HG03060 (cell line): ENCODE measurements around the gene WFDC8.

Experiments used
- ATAC-seq: cut with Tn5 transposase; IDR thresholded peaks from one replicate; pipeline ENCODE4 v1.9.1; 2021; ENCODE audit warnings: low read depth, moderate number of reproducible peaks; ENCODE audit not compliant: unreplicated experiment

Gene WFDC8

DNA sequence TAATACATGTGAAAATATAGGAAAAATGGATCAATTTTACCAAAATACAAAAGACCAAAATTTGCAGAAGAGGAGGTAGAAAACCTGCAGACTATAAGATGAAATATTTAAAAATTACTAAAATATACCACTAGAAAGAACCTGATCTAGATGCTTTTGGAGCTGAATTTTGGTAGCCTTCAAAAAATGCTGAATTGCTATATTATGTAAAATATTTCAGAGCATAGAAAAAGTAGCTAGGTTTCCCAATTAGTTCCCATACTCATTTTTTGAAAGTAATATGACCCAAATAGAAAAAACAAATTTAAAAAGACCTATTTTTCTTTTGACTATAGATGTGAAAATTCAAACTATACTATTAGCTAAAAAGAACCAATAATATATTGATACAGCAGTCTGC lies 28.3 kb downstream of the WFDC8 start:
- no peak for ATAC-seq

DNA sequence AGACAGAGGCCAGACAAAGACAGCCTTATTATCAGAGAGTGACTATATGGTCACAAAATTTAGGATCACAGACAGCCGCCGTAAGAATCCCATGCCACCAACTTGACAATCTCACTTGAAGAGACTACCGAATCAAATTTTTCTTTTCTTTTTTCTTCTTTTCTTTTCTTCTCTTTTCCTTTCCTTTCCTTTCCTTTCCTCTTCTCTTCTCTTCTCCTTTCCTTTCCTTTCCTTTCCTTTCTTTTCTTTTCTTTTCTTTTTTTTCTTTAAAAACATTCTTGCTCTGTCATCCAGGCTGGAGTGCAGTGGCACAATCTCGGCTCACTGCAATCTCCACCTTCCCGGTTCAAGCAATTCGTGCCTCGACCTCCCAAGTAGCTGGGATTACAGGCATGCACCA lies 30.7 kb downstream of the WFDC8 start:
- ATAC-seq = no peak

DNA sequence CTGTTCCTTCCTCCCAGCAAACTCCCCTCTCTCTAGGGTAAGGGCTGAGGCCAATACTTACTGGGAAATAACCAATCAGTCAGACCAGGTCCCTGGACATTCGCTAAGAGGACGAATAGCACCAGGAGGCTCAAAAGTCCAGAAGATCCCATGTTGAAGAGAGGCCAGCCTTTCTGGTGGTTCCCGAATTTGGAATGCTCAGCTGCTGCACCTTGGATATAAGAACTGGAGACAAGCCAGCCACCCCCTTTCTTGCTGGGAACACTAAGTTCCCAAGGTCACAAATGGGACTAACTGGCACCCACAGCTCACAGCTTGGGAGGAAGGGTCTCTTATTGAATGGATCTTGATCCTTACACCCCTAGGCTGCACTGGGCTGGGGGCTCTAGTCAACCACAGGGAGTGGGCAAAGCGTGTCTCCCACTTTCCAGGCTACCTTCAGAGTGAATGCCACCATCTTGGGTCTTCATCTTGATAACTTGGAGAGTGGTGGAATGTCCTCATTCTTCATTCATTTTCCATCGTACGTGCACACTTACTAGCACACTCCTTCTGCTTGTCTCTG lies 31.8 kb downstream of the WFDC8 start, which contains the start of gene EPPIN:
TSS of gene EPPIN (minus strand) at position 196 of the 565 bp plus-strand sequence. CDS start at position 152, 44 bp downstream.
- ATAC-seq = no peak

DNA sequence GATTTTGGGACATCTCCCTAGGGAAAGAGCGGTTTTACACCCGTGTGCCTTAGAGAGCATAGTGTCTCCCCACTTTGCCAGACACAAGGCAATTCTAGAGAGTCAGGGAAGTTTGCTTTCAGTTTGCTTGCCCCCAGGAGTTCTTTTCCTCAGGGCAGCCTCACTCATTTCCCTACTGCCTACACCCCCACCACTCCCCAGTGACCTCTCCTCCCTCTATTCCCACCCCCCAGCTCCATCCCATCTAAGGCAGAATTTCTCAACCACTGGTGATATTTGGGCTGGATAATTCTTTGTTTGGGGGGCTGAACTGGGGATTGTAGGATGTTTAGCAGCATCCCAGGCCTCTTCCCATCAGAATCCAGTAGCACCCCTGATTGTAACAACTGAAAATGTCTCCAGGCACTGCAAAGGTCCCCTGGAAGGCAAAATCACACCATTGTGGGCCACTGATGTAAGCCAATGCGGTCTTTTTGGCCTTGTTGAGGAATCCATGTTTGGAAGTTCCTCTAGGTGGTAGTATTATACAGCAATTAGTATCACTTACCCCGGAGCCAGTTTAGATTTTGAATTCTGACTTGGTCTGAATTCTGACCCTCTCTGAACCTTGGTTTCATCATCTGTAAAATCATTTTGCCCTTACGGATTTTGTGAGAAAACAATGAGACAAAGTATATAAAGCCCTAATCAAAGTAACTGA lies 33.2 kb downstream of the WFDC8 start:
- no peak for ATAC-seq

DNA sequence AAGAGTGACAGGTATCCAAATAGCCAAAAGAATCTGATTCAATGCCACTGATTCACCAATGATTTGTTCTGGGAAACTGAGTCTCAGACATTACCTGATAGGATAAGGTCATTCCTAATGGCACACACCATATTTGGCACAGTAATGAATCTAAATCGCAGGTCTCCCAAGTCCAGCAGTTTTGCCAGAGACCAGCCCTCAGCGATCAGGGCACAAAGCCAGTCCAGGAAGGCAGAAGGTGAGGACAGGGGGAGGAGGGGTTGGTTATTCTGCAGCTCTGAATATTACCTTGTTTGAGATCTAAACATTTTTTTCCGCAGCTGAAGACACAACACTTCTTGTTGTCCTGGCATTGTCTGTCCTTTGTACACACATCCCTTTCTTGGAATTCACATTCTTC lies 33.7 kb downstream of the WFDC8 start:
- no peak for ATAC-seq

DNA sequence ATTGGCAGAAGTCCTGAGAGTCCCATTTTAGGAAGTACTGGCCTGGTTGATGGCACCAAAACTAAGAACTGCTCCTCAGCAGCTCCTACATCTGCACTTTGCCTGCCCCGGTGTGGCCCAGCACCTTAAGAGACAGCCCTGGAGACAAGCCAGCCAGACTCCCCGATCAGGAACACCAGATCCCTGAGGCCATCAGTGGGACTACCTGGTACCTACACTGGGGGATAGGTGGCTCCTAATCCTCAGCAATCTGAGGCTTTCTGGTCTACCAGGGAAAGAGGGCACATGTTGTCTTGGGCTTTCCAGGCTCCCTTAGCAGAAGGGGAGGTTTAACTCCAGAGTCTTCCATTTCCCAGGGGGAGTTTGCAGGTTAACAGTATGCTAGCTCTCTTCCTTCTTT lies 39.7 kb downstream of the WFDC8 start, which contains the start of gene WFDC6:
TSS of gene WFDC6 (minus strand) at position 101 of the 400 bp plus-strand sequence. CDS start at position 26, 75 bp downstream.
- no peak for ATAC-seq

DNA sequence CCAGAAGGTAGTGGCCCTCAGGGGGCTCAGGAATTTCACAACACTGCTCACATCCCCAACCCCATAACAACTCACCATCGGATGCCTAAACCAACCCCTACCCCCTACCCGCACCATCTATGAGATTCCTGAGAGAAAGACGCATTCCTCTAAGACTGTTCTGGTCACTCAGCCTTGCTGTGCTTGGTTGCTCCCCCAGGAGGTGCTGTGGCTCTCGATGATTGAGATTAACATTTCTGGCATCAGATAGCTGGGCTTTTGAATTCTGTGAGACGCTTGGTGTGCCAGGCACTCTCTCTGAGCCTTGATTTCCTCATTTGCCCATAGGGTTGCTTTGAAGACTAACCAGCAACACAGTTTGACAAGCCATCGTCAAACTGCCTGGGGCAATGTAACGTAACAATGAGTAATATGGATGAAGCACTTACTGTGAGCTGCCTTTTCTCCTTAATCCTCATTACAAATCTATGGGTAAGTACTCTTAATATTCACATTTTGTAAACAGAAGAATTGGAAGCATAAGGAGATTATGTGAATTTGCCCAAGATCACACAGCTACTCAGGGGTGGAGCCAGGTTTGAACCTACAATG lies 40.8 kb downstream of the WFDC8 start:
- no peak for ATAC-seq

DNA sequence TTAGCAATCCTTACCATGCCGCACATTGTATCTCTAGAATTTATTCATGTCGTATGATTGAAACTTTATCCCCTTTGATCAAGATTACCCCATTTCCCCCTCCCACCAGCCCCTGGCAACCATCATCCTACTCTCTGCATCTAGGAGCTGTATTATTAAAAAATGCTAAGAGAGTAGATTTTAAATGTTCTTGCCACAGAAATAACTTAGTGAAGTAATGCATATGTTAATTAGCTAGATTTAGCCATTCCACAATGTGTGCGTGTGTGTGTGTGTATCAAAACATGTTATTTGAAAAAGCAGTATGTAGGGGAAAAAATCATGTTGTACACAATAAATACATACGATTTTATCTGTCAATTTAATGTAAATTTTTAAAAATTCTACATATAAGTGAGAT lies 51.8 kb downstream of the WFDC8 start:
- no peak for ATAC-seq

DNA sequence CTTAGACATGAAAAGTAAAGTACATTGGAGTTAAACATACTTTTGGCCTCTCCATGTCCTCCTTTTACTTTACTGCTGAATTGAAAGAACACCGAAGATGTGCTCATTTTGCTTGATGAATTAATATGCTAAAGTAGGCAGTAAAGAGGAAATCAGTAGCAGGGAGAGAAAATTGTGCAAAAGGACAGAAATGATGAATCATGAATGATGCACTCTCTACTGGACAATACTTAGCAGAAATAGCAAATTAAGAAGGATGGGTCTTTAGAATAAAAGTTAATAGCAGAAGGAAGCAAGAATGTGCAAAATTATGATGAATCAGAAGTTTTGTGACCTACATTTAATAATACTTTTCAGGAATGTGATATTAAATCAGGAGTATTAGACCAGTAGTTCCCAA lies 55.3 kb downstream of the WFDC8 start:
- ATAC-seq = no peak

DNA sequence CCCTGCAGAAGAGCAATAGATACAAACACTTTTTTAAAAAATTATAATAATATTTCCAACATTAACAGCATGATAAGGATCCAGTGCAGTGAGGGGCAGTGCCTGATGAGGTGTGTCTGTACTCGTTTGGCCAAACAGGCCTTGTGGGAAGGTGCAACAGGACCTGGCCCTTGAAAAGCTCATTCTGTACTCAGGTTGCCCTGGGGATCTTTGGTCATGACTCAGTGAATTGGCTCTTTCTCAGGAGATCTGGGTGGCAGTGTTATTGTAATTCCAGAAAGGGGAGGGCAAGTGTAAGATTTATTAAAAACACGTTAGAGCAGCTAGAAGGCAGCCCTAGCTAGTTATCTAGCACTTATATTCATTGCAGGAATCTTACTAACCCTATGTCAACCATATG lies 60.8 kb downstream of the WFDC8 start:
- ATAC-seq = no peak

DNA sequence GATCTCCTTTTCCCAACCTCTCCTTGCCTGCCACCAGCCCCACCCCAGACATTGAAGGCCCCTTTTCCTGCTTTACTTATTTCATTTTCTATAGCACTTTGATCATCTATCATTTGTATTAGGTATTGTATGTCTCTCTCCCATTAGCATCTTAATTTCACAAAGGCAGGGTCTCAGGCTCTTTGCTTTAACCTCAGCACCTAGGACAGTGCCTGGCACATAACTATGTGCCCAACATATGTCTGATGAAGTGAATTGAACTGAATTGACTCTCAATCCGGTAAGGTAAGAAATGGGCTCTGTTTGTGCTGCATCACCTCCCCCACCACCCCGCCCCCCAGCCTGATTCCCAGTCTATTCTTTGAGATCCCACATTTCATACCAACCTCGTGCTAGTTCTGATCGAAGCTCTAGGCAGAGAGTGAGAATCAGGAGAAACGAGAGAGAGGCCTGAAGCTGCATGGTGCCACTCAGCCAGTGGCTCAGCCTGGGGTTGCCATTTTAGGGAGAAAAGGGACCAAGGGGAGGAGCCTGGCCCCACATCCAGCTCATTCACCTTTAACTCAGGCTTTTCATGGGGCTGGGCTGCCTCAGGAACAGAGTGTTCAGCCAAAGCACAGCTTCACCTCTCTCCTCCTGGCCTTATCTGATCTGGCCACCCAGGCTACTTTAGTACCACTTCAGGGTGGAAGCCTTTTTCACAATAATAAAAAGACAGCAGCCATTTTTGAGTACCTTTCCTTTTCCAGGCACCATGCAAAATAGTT lies 63.8 kb downstream of the WFDC8 start, which contains the start of gene SPINT3:
TSS of gene SPINT3 (minus strand) at position 476 of the 767 bp plus-strand sequence. CDS start at position 462, 14 bp downstream.
- ATAC-seq = no peak

DNA sequence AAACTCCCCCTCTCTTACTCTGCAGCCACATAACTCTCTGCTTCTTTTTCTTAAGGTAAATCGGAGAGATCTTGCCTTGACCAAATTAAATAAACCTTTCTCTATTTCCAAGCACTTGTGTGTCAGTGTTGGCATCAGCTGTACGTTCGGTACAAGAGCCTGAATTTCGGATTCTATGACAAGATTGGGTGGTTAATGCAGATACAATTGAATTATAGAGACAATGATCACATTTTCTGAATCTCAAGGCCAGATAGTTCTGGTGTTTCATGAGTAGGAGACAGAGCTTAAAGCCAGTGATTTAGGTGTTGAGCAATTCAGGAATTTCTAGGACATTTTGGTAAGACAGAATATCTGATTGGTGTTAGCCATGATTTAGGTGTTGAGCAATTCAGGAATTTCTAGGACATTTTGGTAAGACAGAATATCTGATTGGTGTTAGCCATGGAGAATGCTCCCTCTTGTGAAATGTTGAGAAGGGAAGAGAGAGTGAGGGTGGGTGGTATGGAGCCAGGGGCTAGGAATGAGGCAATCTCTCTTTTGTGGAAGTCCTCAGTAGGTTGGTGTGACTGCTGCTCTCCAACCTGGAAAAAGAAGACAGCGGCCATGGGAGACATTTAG lies 68.7 kb downstream of the WFDC8 start:
- ATAC-seq = no peak

DNA sequence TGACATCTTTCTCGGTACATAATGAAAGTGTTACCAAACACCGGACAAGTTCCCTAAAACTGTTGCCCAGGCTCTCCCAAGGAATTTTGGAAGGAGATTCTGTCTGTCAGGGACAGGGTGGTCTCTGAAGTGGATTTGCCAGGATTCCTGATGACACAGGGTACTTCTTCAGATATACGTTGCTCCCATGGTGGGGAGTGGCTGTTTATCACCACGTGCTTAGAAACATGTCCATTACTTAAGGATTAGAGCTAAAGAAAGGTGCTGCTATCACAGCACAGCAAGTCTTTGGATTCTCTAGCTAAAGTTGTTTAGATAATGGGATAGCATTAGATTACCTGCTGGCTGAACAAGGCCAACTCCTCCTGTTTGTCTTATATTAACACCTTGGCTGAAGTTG lies 70.0 kb downstream of the WFDC8 start:
- ATAC-seq = no peak

DNA sequence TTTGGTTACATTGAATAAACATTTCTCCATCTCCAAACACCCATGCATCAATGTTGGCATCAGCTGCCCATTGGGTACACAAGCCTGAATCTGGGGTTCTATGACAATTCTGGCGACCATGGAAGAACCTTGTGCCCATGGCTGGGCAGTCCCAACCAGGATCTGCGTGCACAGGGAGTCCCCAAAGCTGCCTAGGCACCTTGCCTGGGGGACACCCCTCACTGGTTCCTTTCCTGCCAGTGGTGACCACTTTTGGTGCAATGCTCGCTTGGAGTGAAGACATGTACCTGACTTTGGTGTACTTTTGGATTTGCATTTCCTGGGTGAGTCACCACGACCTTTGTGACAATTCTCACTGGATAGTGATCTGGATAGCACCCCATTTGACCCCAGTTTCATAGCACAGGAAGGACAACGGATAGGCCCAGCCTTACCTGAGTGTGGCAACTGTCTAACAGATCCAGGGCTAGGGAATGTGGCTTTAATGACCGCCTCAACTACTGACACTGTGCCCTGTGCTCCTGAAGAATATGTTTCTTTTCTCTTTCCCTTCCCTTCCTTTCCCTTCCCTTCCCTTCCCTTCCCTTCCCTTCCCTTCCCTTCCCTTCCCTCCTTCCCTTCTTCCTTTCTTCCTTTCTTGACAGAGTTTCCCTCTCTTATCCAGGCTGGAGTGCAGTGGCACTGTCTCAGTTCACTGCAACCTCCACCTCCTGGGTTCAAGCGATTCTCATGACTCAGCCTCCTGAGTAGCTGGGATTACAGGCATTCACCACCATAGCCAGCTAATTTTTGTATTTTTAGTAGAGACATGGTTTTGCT lies 70.8 kb downstream of the WFDC8 start:
- ATAC-seq = no peak

DNA sequence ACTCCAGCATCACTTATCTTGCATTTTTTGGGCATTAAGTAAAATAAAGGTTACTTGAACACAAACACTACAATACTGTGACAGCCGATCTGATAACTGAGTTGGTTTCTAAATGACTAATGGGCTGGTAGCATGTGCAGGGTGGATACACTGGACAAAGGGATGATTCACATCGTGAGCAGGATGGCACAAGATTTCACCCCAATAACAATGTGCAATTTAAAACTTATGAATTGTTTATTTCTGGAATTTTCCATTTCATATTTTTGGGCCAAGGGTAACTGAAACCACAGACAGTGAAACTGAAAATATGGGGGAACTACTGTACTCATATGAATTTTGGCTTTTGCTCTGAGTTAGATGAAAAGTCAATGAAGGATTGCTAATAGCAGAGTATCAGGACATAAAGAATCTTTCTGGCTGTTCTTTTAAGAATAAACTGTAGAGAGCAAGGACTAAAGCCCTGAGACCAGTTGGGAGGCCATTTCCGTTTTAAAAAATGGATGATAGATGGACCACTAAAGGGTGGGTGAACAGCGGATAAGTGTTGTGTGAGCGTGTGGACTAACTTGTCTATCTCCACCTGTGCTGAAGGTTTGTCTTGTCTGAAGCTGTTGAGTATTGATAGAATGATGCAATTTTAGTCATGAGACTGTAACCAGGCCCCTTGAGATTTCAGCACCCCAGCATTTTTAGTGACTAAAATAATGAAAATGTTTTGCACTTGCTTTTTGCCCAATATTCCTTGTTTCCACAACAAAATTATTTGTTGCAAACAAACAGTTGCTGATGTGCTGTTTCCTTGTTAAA lies 71.9 kb downstream of the WFDC8 start:
- ATAC-seq = peak; percentile 59

DNA sequence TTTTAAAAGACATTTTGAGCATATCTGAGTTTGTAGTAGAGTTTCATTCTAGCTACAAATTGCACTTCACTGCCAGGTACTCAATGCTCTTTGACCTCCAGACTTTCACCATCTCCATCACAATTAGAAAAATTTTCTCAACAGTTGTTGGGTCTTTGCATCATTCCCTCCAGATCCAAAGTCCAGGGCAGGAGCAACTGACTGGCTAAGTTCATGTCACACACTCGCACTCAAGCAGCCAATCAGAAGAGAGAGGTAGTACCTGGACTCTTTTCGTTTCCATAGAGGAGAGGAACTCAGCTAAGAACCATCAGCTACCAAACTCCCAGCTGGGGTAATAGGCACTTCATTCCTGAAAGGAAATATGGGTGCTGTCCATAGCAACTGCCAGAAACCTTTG lies 72.7 kb downstream of the WFDC8 start:
- no peak for ATAC-seq

DNA sequence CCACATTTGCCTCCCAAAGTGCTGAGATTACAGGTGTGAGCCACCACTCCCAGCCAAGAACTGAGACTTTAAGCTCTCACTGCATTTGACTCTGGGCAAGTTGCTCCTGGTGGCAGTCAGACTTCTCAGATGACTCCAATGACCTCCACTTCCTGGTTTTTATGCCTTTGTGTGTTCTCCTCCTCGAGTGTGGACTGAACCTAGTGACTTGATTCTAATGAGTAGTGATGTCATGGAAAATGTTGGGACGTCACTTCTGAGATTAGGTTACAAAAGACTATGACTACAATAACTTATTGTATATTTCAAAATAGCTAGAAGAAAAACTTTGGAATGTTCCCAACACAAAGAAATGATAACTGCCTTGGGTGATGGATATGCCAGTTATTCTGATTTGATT lies 75.7 kb downstream of the WFDC8 start:
- no peak for ATAC-seq

DNA sequence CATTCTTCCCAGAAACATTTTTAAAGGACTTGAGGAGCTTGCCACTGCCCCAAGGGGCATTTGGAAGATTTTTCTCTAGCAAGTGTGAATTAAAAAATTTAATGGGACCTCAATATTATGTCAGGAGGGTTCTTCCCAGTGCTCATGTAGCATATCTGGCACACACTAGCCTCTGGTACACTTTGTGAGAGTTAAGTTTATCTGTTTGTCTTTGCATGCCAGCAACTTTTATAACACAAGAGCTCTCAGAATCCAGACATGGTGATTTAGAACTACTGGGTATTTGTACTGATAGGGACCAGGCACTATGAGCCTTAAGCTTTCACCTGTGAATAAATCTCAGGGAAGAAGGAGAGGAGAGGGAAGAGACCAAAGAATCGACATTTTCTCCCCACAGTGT lies 76.5 kb downstream of the WFDC8 start:
- no peak for ATAC-seq
